T-helper 22 cell (primary cell): ENCODE measurements around the gene TMIGD1.

Source experiments
- DNase-seq: peaks from one replicate; pipeline ENCODE4 v3.0.0-alpha.2; 2020; ENCODE audit warnings: low read depth

Gene TMIGD1

GRCh38 chr17:30290077-30290476 is 43.8 kb downstream of the TMIGD1 start:
- DNase-seq: no peak

GRCh38 chr17:30279156-30279555 is 54.7 kb downstream of the TMIGD1 start:
- DNase-seq: no peak

DNA sequence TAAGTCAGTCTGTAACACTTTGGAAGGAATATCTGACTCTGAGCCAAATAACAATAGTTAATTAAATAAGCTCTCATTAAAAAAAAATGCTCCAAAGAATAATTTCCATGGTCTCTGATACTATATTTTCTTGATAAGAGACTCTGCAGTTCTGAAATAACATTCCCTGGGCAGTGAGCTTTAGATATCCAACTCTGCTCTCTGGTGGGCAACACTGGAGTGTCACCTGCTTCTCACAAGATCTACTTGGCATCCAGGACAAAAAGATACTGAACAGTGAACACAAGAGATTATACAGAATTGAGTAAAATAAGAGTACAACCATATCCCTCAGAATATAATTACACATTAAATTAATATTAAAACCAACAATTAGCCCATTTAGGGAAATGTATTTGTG is 55.8 kb downstream of the TMIGD1 start:
- no peak for DNase-seq

DNA sequence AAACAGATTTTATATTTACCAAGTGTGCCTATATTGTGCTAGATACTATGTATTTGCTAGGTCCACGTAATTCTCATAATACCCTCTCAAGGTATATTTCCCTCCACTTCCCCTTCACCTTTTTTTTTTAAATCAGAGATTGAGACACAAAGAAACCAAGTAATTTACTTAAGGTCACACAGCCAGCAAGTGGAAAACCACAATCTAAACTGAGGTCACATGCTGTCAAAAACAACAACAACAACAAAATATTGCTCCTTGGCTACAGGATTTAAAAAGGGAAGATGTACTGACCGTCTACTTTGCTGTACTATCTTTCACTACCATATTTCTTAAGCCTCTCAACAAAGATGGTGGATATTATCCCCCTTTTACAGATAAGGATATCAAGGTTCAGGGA is 57.9 kb downstream of the TMIGD1 start:
- no peak for DNase-seq

DNA sequence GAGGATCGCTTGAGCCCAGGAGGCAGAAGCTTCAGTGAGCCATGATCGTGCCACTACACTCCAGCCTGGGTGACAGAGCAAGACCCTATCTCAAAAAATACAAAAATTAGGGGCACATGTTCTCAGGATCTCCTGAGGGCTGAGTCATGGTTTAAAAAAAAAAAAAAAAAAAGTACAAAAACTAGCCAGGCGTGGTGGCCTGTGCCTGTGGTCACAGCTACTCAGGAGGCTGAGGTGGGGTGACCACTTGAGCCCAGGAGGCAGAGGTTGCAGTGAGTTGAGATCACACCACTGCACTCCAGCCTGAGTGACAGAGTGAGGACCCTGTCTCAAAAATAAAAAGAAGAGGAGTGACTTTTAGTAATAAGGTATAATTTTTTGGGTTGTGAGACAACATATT is 59.0 kb downstream of the TMIGD1 start:
- DNase-seq: no peak

DNA sequence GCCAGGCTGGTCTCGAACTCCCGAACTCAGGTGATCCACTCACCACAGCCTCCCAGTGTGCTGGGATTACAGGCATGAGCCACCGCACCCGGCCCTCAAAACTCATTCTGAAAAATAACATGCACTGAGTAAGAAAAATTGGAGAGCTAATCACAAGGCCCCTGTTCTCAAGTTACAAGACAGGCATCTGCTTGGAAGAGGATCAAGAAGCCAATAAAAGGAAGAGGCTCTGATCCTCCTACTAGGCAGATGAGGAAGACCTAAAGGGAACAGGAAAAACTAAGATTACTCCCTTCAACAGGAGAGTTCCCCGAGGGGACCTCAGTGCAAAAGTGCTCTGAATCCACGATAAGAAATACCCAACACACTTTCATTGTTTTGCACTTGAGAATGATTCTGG is 60.5 kb downstream of the TMIGD1 start:
- DNase-seq: no peak

- DNase-seq: no peak
Observed at GRCh38 chr17:30271102-30271501, 62.8 kb downstream of the TMIGD1 start.

DNA sequence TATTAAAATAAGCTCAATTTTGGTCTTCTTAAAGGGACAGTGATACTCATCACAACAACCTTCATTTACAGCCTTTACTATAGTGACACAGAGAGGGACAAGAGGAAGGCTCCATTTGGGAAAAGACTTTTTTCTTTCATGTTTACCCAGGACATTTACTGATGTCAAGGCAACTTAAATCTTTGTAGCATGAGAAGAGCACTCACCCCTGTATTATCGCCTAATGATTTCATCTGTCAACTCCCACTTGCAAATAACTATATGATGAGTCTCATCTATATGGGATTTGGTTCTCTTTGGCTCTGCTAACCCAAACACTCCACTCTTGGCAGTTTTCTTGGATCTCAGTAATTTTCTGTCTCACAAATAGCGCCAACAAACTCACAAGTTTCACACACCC is 66.2 kb downstream of the TMIGD1 start:
- no peak for DNase-seq
